Lower leg skin (tissue), 3 donors: Measurements from ENCODE around the gene SCAF4.
"Not testable (repeated sequence)": the region's sequence is repeated elsewhere in the genome, so short reads cannot be mapped to it uniquely, and the experiment has no call there.

Experiments
- CTCF ChIP-seq, 3 donors: fragments of 450-650 bp; IDR thresholded peaks; one replicate each; pipeline ENCODE4 v1.5.1; 2016; ENCODE audit warnings: antibody characterized with exemption in 3 of 3, mild to moderate bottlenecking in 3 of 3, moderate library complexity in 2 of 3
- POLR2A ChIP-seq, 2 donors: fragments of 450-650 bp; IDR thresholded peaks; one replicate each; pipeline ENCODE4 v1.6.1; 2016 to 2017; ENCODE audit warnings: antibody characterized with exemption in 2 of 2, mild to moderate bottlenecking in 1 of 2, moderate library complexity in 1 of 2

GRCh38 chr21:31665869-31666268 lies 66.0 kb downstream of the SCAF4 start:
- TF ChIP-seq CTCF, POLR2A (IDR thresholded peaks at IDR 0.05): not testable (repeated sequence)
